ENCODE data around the gene SCFD2.

Gene SCFD2

GRCh38 chr4:52964011-52964410, 401.9 kb downstream of the SCFD2 start:
- TF ChIP-seq CTCF (conservative IDR thresholded peaks at IDR 0.05; ENCODE audit: low read length): no peak
- no peak overlapping the region for H3K4me3 ChIP-seq (ENCODE audit: low read length)
- DNase-seq (ENCODE audit: low read depth): no peak

DNA sequence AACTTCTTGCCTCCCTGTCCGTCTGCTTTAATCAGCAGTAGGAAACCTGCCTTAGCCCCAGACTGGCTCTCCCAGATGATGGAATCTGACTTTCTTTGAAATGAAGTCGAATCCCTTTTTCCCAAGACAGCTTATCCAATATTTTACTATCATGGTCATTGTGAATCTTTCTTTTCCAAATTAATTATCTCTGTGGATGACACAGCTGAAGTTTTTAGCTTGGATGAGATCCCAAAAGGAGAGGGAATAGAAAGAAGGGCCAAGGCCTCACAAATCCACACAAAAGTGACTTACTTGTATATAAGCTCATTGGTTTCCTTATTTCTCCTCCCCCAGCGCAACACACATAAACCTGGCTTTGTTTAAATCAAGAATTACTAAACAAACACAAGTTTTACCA, 403.1 kb downstream of the SCFD2 start:
- DNase-seq (ENCODE audit: low read depth): no peak
- no peak for TF ChIP-seq CTCF (conservative IDR thresholded peaks at IDR 0.05; ENCODE audit: low read length)
- no peak overlapping the region for H3K4me3 ChIP-seq (ENCODE audit: low read length)

GRCh38 chr4:52961666-52962412, 404.0 kb downstream of the SCFD2 start:
- no peak for TF ChIP-seq CTCF (conservative IDR thresholded peaks at IDR 0.05; ENCODE audit: low read length)
- DNase-seq (ENCODE audit: low read depth): peak; percentile 15
- no peak overlapping the region for H3K4me3 ChIP-seq (ENCODE audit: low read length)

- no peak overlapping the region for H3K4me3 ChIP-seq (ENCODE audit: low read length)
- TF ChIP-seq CTCF (conservative IDR thresholded peaks at IDR 0.05; ENCODE audit: low read length): no peak
- DNase-seq (ENCODE audit: low read depth): peak; percentile 99
Observed at GRCh38 chr4:52959541-52959940, 406.3 kb downstream of the SCFD2 start.

DNA sequence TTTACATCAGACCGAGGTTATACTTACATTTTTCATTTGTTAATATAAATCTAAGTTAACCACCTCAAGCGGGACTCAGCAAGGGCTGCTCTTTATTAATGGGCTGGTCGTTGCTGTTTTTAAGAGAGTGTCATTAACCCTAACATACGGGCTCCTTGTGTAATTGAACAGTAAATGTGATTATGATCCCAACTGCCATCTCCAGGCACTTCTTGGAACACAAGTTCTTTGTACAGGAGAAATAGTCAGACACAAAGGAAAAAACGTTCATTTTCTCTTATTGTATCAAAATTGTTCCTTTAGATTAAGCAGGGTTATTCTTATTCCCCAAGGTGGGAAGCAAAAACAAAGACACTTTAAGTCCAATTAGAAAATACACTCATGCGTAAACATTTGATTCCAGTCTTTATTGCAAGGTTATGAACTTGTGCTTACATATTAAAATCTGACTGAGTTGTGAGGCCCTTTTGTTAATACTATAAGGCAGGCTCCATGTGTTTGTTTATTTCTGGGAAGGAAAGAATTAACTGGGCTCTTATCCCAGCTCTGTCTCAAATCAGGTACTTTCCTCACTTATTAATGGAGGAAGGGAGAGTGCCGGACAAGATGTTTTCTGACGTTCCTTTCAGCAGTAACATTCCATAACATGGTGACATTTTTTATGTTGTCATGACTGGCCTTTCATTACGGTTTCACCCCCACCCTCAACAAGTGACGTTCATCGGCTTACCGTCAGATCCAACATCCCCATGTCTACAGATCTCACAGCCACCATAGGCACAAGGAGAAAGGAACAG, 407.8 kb downstream of the SCFD2 start:
- no peak overlapping the region for H3K4me3 ChIP-seq (ENCODE audit: low read length)
- DNase-seq (ENCODE audit: low read depth): peak; percentile 62
- TF ChIP-seq CTCF (conservative IDR thresholded peaks at IDR 0.05; ENCODE audit: low read length): no peak; the same call in 1 of the 2 replicates

DNA sequence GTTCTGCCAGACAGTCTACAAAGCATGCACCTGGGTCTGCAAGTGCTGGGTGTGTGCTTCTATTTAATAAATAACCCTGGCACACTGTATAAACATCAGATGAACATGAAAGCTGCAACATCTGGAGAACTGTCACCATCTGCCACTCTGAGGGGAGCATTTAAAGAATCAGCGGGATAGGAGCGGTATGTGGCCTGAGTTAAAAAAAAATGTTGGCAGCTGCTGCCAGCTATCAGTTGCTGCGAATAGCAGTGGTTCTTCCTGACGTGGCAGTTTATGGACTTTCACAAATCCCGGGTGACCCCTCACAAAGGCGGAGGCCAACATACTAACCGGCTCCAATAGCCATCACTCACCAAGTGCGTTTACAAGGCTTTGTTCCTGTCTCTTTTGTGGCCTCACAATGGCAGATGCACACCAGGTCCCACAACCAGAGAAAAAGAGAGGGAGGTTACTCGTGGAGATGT, 408.6 kb downstream of the SCFD2 start:
- H3K4me3 ChIP-seq (ENCODE audit: low read length): no peak overlapping the region
- peak; percentile 77 for DNase-seq (ENCODE audit: low read depth)
- no peak for TF ChIP-seq CTCF (conservative IDR thresholded peaks at IDR 0.05; ENCODE audit: low read length)

All from AG10803 (cell line).